C4-2B (cell line): ENCODE measurements around the gene PACSIN1.

Experiments
- H3K27ac ChIP-seq: fragments of 450-650 bp; 2 replicates; pipeline ENCODE4 v1.5.1; 2017
- ZFX ChIP-seq: fragments of 450-650 bp; IDR thresholded peaks from 2 replicates; pipeline ENCODE4 v1.6.1; 2017
- TF ChIP-seq, protein P1 (sequence below): fragments of 450-650 bp; conservative IDR thresholded peaks from 2 replicates; pipeline ENCODE4 v1.5.1; 2017; ENCODE audit warnings: mild to moderate bottlenecking

PACSIN1 gene

DNA sequence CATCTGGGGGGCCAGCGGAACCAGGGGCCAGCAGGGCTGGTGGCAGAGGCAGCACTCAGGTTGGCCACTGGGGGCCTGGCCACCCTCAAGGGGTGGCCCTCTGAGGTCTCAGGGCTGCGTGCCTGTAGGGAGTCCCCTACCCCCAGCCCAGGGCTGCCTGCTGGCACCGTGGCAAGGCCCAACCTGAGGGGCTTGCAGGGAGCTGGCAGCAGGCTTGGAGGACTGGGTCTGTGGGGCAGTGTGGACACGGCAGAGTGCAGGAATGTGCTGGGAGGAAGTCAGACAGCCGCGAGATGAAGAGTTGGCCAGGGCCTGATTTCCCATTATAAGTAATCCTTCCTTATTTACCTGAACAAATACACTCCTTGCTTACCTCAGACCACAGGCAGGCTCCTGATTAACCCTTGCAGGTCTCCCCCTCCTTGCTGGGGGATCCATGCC is 90.2 kb downstream of the PACSIN1 start, which contains the start of gene SPDEF:
Gene SPDEF, minus strand, starts transcription at position 299 of the 441 bp plus-strand sequence. CDS start 11,874 bp downstream, outside the sequence.
- peak within 1 kb of the TSS; percentile 99 for H3K27ac ChIP-seq
- TF ChIP-seq ZFX, result peak; percentile 23; the same call in 1 of the 2 replicates
- TF ChIP-seq, protein P1, sequence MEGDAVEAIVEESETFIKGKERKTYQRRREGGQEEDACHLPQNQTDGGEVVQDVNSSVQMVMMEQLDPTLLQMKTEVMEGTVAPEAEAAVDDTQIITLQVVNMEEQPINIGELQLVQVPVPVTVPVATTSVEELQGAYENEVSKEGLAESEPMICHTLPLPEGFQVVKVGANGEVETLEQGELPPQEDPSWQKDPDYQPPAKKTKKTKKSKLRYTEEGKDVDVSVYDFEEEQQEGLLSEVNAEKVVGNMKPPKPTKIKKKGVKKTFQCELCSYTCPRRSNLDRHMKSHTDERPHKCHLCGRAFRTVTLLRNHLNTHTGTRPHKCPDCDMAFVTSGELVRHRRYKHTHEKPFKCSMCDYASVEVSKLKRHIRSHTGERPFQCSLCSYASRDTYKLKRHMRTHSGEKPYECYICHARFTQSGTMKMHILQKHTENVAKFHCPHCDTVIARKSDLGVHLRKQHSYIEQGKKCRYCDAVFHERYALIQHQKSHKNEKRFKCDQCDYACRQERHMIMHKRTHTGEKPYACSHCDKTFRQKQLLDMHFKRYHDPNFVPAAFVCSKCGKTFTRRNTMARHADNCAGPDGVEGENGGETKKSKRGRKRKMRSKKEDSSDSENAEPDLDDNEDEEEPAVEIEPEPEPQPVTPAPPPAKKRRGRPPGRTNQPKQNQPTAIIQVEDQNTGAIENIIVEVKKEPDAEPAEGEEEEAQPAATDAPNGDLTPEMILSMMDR, result no peak; the same call in 1 of the 2 replicates

DNA sequence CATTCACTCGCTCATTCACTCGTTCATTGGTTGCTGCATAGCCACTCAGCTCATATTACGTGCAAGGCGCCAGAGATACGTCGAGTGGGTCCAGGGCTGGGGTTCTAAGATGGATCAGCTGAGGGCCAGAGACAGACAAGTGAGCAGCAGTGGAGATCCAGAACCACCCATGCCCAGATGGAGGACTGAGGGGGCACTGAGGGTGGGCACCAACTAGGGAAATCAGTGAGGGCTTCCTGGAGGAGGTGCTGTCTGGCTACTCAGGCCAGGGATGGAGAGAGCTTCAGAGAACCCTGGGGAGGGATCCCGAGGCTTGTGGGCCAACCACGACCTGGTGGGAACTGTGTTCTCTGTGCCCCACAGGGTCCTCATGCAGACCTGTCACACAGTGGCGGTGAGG is 90.6 kb downstream of the PACSIN1 start:
- no peak for TF ChIP-seq ZFX
- TF ChIP-seq, protein P1, result no peak
- H3K27ac ChIP-seq, result peak overlapping the region; percentile 99

GRCh38 chr6:34557228-34557627 is 91.4 kb downstream of the PACSIN1 start:
- H3K27ac ChIP-seq, result peak overlapping the region; percentile 99
- TF ChIP-seq, protein P1, result no peak
- no peak for TF ChIP-seq ZFX

GRCh38 chr6:34558172-34558714 is 92.4 kb downstream of the PACSIN1 start:
- H3K27ac ChIP-seq, result no peak overlapping the region
- TF ChIP-seq, protein P1, result no peak
- no peak for TF ChIP-seq ZFX

GRCh38 chr6:34559651-34560365 is 93.9 kb downstream of the PACSIN1 start:
- no peak for TF ChIP-seq ZFX
- TF ChIP-seq, protein P1, result no peak
- H3K27ac ChIP-seq, result no peak overlapping the region

DNA sequence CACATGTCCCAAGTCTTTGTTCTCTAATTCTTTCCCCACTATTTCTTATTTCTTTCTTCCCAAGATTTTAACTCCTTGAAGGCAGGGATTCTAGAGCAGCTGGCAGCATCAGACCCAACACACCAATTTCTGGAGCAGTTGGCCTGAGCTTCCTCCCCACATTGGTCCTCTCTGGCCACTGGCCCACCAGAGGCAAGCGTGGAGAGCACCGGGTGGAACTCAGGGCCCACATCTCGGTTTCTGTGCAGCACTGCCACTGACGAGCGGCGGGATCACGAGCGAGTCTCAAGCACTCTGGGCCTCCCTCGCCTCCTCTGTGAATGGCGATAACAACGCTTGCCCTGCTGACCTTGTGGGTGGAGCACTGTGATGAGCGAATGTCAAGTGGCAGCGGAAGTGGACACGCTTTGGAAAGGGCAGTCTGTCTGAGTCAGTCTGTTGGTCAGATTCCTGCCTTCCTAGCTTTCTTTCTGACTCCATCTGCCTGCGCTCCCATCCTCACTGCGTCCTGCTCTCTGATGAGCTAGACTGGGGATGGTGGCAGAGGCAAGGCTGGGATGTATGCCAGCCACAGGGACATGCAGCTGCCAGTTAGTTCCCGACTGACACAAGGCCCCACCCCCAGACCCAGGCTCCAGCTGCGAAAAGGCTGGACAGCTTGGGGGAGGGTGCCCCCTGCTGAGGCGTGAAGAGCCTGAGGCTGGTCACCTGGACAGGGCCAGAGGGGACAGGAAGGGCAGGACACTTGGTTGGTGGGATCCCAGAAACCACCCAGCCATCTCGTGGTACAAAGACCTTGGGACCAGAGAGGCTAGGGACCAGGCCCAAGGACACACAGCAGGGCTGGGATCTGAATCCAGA is 94.7 kb downstream of the PACSIN1 start:
- no peak for TF ChIP-seq ZFX
- TF ChIP-seq, protein P1, result no peak
- H3K27ac ChIP-seq, result peak overlapping the region; percentile 2; the same call in 1 of the 2 replicates
